Esophagus muscularis mucosa (tissue), 3 donors: Measurements from ENCODE around the gene AKAP11.

Experiments
- POLR2A ChIP-seq: fragments of 450-650 bp; IDR thresholded peaks from one replicate; pipeline ENCODE4 v1.6.1; 2017; ENCODE audit warnings: antibody characterized with exemption, moderate library complexity, mild to moderate bottlenecking, low read depth
- TF ChIP-seq, protein P1 (sequence below), 3 experiments: fragments of 200-600 bp in 2 of 3; fragments of 450-650 bp in 1 of 3; sonication (generic) in 2 of 3; IDR thresholded peaks; one replicate each; pipeline ENCODE4 v1.5.1; 2017 to 2019; ENCODE audit warnings: antibody characterized with exemption in 3 of 3, mild to moderate bottlenecking in 2 of 3, moderate library complexity in 1 of 3

DNA sequence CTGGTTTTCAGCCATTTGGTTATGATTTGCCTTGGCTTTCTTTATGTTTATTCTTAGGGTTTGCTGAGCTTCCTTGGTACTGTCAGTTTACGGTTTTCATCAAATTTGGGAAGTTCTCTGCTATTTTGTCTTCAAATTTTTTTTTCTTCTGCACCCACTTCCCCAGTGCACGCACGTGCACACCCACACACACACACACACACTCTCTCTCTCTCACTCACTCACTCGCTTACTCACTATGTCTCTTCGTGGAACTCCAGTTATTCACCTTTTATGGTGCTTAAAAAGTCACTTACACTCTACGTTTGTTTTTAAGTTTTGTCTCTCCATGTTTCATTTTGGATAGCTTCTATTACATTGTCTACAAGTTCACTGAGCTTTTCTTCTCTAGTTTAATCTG lies 7.1 kb downstream of the AKAP11 start:
- TF ChIP-seq POLR2A = no peak
- TF ChIP-seq, protein P1, sequence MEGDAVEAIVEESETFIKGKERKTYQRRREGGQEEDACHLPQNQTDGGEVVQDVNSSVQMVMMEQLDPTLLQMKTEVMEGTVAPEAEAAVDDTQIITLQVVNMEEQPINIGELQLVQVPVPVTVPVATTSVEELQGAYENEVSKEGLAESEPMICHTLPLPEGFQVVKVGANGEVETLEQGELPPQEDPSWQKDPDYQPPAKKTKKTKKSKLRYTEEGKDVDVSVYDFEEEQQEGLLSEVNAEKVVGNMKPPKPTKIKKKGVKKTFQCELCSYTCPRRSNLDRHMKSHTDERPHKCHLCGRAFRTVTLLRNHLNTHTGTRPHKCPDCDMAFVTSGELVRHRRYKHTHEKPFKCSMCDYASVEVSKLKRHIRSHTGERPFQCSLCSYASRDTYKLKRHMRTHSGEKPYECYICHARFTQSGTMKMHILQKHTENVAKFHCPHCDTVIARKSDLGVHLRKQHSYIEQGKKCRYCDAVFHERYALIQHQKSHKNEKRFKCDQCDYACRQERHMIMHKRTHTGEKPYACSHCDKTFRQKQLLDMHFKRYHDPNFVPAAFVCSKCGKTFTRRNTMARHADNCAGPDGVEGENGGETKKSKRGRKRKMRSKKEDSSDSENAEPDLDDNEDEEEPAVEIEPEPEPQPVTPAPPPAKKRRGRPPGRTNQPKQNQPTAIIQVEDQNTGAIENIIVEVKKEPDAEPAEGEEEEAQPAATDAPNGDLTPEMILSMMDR (IDR thresholded peaks at IDR 0.05) = no peak
